ENCODE measurements around the gene AAK1. TPM values are rescaled to one million over a fixed set of nuclear protein-coding genes. Genes with fewer than 3 reads are reported as not detected.

Gene AAK1
- total and polyA plus RNA-seq, 2 donors (not counting 1 experiment from before 2014, with no cell fraction given), result 43.5 to 45.7 TPM

DNA sequence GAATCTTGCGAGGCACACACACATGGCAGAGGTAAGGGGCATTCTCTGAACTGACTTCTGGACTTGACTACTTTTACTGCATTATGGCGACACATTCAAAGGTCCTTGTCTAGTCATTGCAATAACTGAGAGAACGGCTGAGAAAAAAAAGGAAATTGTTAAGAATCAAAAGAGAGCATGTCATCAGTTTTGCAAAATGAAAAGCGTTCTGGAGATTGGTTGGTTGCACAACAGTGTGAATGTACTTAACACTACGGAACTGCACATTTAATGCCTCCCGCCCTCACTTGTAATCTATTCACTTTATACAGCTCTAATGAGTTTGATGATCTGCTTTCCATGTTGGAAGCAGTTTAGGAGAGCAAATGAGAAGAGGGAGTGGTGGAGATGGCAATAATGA, 137.8 kb downstream of the AAK1 start:
- Histone ChIP-seq H2AFZ (ENCODE audit: low read length) (no peak overlapping the region), H3K4me2 (ENCODE audit: extremely low read depth, insufficient read depth, low read length) (no peak overlapping the region), H3K79me2 (ENCODE audit: control insufficient read depth, insufficient read depth, low read length) (no peaks in the 10 kb centered on the region), H4K20me1 (ENCODE audit: control insufficient read depth, extremely low read depth, insufficient read depth, low read length) (no peaks in the 10 kb centered on the region), H3K4me3 (replicated peaks in 1 of 4; ENCODE audit: control extremely low read depth in 1 of 4, insufficient read depth in 1 of 4, low read depth in 3 of 4, low read length in 4 of 4) (no peak overlapping the region), H3K27ac (ENCODE audit: insufficient read depth, low read length) (no peak overlapping the region), H3K4me1 (ENCODE audit: control insufficient read depth, extremely low read depth, insufficient read depth, low read length) (no peaks in the 10 kb centered on the region), H3K9me3 (ENCODE audit: control insufficient read depth, insufficient read depth, low read depth, low read length) (no peaks in the 10 kb centered on the region), H3K27me3 (ENCODE audit: control insufficient read depth, insufficient read depth, low read length) (no peaks in the 10 kb centered on the region), H3K9ac (ENCODE audit: insufficient read depth, low read length) (no peak overlapping the region), H3K36me3 (ENCODE audit: control insufficient read depth, insufficient read depth, low read length) (peaks cover 8% of the 10 kb centered on the region)
- TF ChIP-seq, protein P1, sequence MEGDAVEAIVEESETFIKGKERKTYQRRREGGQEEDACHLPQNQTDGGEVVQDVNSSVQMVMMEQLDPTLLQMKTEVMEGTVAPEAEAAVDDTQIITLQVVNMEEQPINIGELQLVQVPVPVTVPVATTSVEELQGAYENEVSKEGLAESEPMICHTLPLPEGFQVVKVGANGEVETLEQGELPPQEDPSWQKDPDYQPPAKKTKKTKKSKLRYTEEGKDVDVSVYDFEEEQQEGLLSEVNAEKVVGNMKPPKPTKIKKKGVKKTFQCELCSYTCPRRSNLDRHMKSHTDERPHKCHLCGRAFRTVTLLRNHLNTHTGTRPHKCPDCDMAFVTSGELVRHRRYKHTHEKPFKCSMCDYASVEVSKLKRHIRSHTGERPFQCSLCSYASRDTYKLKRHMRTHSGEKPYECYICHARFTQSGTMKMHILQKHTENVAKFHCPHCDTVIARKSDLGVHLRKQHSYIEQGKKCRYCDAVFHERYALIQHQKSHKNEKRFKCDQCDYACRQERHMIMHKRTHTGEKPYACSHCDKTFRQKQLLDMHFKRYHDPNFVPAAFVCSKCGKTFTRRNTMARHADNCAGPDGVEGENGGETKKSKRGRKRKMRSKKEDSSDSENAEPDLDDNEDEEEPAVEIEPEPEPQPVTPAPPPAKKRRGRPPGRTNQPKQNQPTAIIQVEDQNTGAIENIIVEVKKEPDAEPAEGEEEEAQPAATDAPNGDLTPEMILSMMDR (conservative IDR thresholded peaks at IDR 0.05 in 1 of 2, IDR thresholded peaks at IDR 0.05 in 1 of 2; ENCODE audit: low read depth in 1 of 2, low read length in 2 of 2), result no peak
- no peak for TF ChIP-seq EZH2 (IDR thresholded peaks at IDR 0.05; ENCODE audit: low read length, missing control alignments)
- DNase-seq (ENCODE audit: low read depth in 2 of 2), result no peak

DNA sequence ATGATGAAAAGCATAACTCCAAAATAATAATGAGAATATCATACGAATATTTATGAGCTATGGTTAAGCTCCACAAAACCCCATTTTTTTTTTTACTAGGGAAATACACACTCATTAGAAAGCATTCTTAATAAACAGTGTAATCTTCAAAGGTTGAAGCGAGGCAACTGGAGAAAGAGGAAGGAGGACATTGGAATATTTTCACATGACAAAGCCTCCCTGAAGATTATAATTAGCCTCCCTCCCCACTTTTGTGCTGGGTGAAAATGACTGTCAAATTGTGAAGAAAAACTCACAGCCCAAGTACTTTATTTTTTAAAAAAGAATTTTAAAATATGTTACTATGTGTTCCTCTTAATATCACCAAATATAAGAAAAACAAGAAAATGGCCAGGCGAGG, 142.2 kb downstream of the AAK1 start:
- Histone ChIP-seq H3K36me3 (ENCODE audit: control insufficient read depth, insufficient read depth, low read length) (peaks cover 7% of the 10 kb centered on the region), H3K4me2 (ENCODE audit: extremely low read depth, insufficient read depth, low read length) (no peak overlapping the region), H4K20me1 (ENCODE audit: control insufficient read depth, extremely low read depth, insufficient read depth, low read length) (no peaks in the 10 kb centered on the region), H3K9ac (ENCODE audit: insufficient read depth, low read length) (no peak overlapping the region), H3K4me1 (ENCODE audit: control insufficient read depth, extremely low read depth, insufficient read depth, low read length) (no peaks in the 10 kb centered on the region), H2AFZ (ENCODE audit: low read length) (no peak overlapping the region), H3K27me3 (ENCODE audit: control insufficient read depth, insufficient read depth, low read length) (no peaks in the 10 kb centered on the region), H3K4me3 (replicated peaks in 1 of 4; ENCODE audit: control extremely low read depth in 1 of 4, insufficient read depth in 1 of 4, low read depth in 3 of 4, low read length in 4 of 4) (no peak overlapping the region), H3K27ac (ENCODE audit: insufficient read depth, low read length) (no peak overlapping the region), H3K79me2 (ENCODE audit: control insufficient read depth, insufficient read depth, low read length) (no peaks in the 10 kb centered on the region), H3K9me3 (ENCODE audit: control insufficient read depth, insufficient read depth, low read depth, low read length) (no peaks in the 10 kb centered on the region)
- no peak for DNase-seq (ENCODE audit: low read depth in 2 of 2)
- TF ChIP-seq, protein P1 (conservative IDR thresholded peaks at IDR 0.05 in 1 of 2, IDR thresholded peaks at IDR 0.05 in 1 of 2; ENCODE audit: low read depth in 1 of 2, low read length in 2 of 2), result no peak
- TF ChIP-seq EZH2 (IDR thresholded peaks at IDR 0.05; ENCODE audit: low read length, missing control alignments), result no peak

DNA sequence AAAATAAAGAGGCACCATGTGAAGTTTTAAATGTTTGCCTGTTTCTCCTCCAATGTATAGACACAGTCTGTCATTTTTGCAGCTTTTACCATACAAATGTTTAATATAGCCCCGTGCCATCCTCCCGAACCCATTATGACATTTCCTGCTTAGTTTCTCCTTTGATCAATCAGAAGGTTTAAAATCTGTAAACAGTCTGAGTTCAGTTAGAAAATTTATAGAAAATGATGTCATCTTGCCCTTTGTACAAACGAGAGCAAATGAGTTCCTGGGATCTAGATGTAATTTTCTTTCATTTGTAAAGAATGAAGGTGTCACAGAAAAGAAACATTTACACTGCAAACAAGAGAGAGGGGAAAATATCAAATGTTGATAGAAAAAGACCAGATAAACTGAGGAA, 143.6 kb downstream of the AAK1 start:
- Histone ChIP-seq H2AFZ (ENCODE audit: low read length) (no peak overlapping the region), H3K36me3 (ENCODE audit: control insufficient read depth, insufficient read depth, low read length) (peaks cover 7% of the 10 kb centered on the region), H3K4me3 (replicated peaks in 1 of 4; ENCODE audit: control extremely low read depth in 1 of 4, insufficient read depth in 1 of 4, low read depth in 3 of 4, low read length in 4 of 4) (no peak overlapping the region), H3K9ac (ENCODE audit: insufficient read depth, low read length) (no peak overlapping the region), H3K79me2 (ENCODE audit: control insufficient read depth, insufficient read depth, low read length) (no peaks in the 10 kb centered on the region), H3K27me3 (ENCODE audit: control insufficient read depth, insufficient read depth, low read length) (no peaks in the 10 kb centered on the region), H3K4me1 (ENCODE audit: control insufficient read depth, extremely low read depth, insufficient read depth, low read length) (no peaks in the 10 kb centered on the region), H3K4me2 (ENCODE audit: extremely low read depth, insufficient read depth, low read length) (no peak overlapping the region), H4K20me1 (ENCODE audit: control insufficient read depth, extremely low read depth, insufficient read depth, low read length) (no peaks in the 10 kb centered on the region), H3K27ac (ENCODE audit: insufficient read depth, low read length) (no peak overlapping the region), H3K9me3 (ENCODE audit: control insufficient read depth, insufficient read depth, low read depth, low read length) (no peaks in the 10 kb centered on the region)
- DNase-seq (ENCODE audit: low read depth in 2 of 2), result peak in 1 of 2 donors; percentile 23
- TF ChIP-seq, protein P1 (conservative IDR thresholded peaks at IDR 0.05 in 1 of 2, IDR thresholded peaks at IDR 0.05 in 1 of 2; ENCODE audit: low read depth in 1 of 2, low read length in 2 of 2), result no peak
- TF ChIP-seq EZH2 (IDR thresholded peaks at IDR 0.05; ENCODE audit: low read length, missing control alignments), result no peak

All from fibroblast of lung (primary cell).